ENCODE data around the gene DYNC1I2.

The DYNC1I2 gene

GRCh38 chr2:171687287-171688128, at the start of gene DYNC1I2:
DYNC1I2 (plus strand) TSS chr2:171687469; CDS start chr2:171690156, 2,687 bp downstream.
- DNase-seq (ENCODE audit: low spot score), result peak; percentile 85

DNA sequence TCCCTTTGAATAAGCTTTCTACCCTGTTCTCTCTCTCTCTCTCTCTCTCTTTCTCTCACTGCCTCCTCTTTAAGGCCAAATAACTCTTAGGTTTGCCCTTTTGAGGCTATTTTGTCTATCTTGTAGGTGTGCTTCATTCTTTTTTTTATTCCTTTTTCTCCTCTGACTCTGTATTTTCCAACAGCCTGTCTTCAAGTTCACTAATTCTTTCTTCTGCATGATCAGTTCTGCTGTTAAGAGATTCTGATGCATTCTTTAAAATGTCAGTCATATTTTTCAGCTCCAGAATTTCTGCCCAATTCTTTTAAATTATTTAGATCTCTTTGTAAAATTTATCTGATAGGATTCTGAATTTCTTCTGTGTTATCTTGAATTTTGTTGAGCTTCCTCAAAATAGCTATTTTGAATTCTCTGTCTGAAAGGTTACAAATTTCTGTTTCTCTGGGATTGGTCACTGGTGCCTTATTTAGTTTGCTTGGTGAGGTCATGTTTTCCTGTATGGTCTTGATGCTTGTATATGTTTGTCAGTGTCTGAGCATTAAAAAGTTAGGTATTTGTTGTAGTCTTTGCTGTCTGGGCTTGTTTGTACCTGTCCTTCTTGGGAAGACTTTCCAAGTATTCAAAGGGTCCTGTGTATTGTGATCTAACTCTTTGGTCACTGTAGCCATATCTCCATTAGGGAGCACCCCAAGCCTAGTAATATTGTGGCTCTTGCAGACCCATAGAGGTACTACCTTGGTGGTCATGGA, 35.4 kb upstream of the DYNC1I2 start:
- DNase-seq (ENCODE audit: low spot score), result no peak

- DNase-seq (ENCODE audit: low spot score), result no peak
Measured at GRCh38 chr2:171652416-171652785, 34.9 kb upstream of the DYNC1I2 start.

GRCh38 chr2:171655586-171655985, 31.7 kb upstream of the DYNC1I2 start:
- DNase-seq (ENCODE audit: low spot score), result no peak

GRCh38 chr2:171667041-171667440, 20.2 kb upstream of the DYNC1I2 start:
- no peak for DNase-seq (ENCODE audit: low spot score)

DNA sequence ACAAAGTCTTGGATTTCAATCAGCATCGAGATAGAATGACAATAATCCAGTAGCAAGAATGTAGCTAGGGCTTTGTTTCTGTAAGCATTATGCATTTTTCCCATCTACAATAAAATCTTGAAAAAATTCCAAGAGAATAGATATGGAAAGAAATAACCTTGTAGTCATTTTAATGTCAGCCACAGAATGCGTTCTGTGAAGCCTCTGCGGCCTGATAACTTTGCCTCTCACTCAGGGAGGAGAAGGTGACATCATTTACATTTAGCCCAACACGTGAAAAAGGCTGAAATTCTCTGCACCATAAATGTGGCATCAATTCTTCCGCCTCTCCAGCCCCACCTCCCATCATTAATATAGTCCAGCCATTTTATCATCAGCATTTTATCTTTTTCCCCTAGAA, 19.1 kb upstream of the DYNC1I2 start:
- DNase-seq (ENCODE audit: low spot score), result no peak

DNA sequence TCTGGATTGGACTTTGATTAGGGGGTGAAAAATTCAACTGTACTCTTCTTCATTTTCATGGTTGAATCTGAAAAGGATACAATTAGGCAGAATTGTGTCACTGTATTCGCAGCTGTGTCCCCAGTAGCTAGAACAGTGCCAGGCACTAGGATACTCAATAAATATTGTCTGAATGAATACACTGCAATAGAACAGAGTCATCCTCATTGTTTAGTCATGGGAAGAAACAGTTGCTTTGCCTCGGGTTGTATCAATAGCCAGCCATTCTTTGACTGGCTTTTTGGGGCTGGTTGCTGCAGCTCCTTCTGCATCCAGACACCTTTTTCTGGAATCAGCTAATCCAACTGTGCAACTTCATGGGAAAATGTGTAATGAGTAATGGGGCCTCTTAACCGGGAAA, 18.1 kb upstream of the DYNC1I2 start:
- DNase-seq (ENCODE audit: low spot score), result no peak

- no peak for DNase-seq (ENCODE audit: low spot score)
Measured at GRCh38 chr2:171670655-171671054, 16.6 kb upstream of the DYNC1I2 start.

DNA sequence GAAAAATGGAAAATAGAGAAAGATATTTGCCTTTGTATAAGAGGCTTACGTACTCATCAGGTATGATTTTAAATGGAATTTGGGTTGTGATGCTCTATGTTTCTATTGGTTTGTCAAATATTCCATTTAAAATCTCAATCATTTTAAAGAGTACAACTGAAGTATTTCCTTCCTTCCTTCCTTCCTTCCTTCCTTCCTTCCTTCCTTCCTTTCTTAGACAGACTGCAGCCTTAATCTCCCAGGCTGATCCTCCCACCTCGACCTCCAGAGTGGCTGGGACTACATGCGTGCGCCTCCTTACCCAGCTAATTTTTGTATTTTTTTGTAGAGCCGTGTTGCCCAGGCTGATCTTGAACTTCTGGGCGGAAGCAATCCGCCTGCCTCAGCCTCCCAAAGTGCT, 15.4 kb upstream of the DYNC1I2 start:
- no peak for DNase-seq (ENCODE audit: low spot score)

- no peak for DNase-seq (ENCODE audit: low spot score)
Measured at GRCh38 chr2:171673905-171674304, 13.4 kb upstream of the DYNC1I2 start.

DNA sequence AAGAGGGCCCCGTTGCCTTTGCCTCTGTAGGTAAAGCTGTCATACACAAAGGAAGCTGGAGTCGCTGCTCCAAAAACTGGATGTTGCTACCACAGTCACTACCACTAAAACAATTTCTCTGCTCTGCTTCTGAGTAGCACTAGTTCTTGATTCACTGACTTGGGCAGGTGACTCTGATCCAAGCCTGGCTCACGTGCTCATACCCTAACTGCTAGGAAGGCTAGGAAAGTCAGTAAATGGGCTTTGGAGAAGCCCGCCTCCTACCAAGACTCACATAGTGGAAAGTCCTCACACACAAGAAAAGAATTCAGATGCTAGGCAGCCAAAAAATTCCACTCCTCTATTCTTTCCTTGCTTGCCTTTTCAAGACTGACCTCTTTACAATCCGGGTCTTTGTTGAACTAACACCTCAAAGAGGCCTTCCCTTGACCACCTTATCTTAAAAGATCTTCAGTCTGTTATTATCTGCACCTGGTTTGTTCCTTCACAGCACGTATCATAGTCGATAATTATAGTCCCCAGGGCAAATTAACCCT, 11.4 kb upstream of the DYNC1I2 start:
- DNase-seq (ENCODE audit: low spot score), result no peak

- DNase-seq (ENCODE audit: low spot score), result no peak
Measured at GRCh38 chr2:171678619-171679018, 8.7 kb upstream of the DYNC1I2 start.

- peak; percentile 18 for DNase-seq (ENCODE audit: low spot score)
Measured at GRCh38 chr2:171688129-171688465, 828 bp downstream of the DYNC1I2 start.

DNA sequence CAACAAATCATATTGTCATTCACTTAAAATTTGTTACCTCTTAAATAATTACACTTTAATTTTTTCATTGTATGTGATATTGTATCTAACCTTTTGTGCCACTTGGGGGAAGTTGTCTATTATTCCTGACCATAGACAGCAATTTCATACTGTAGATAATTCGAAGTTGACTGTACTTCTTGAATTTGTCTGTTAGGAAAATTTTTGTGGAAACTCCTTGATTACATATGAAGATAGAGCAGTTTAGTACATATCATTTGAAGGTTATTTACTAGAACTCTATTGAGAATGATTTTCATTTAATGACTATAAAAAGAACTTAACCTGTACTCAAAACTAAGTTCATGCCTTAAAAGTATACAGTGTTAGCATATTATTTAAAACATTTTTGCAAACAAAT, 5.1 kb downstream of the DYNC1I2 start:
- no peak for DNase-seq (ENCODE audit: low spot score)

DNA sequence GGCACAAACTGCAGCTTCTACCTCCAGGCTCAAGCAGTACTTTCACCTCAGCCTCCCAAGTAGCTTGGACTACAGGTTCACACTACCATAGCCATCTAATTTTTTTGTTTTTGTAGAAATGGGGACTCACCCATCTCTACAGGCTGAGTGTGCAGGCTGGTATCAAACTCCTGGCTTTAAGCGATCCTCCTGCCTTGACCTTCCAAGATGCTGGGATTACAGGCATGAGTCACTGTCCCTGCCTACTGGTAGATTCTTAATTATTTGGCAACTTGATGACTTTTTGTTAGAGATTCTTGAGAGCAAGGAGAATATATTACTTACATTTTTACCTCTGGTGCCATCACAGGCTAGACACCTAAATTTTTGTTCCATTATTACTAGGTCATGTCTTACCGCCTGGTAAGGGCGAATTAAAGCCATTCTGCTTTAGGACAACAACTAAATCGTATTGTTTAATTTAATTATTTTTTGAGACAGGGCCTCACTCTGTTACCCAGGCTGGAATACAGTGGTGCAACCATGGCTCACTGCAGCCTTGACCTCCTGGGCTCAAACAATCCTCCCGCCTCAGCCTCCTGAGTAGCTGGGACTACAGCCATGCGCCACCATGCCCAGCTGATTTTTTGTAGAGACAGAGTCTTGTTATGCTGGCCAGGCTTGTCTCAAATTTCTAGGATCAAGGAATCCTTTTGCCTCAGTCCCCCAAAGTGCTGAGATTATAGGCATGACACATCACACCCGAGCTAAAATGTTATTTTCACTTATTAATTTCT, 15.7 kb downstream of the DYNC1I2 start:
- DNase-seq (ENCODE audit: low spot score), result no peak

GRCh38 chr2:171703574-171704347, 16.5 kb downstream of the DYNC1I2 start:
- DNase-seq (ENCODE audit: low spot score), result peak; percentile 12

GRCh38 chr2:171706152-171706803, 19.0 kb downstream of the DYNC1I2 start:
- no peak for DNase-seq (ENCODE audit: low spot score)

DNA sequence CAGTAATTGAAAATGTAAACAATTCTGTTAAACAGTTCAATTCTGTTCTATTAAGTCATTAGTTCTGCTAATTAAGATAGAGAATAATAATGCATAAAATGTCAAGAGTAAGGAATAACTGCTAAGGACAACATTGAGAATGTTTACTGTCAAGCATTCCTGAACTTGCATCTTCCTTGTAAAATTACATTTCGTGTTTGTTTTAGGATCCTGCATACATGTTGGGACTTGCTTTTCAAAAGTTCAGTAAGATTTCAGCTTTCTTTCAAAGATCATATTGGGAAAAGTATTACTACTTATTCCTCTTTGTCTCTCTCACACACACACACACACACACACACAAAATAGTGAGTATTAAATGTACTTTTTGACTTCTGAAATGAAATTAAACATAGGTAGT, 20.5 kb downstream of the DYNC1I2 start:
- DNase-seq (ENCODE audit: low spot score), result no peak

DNA sequence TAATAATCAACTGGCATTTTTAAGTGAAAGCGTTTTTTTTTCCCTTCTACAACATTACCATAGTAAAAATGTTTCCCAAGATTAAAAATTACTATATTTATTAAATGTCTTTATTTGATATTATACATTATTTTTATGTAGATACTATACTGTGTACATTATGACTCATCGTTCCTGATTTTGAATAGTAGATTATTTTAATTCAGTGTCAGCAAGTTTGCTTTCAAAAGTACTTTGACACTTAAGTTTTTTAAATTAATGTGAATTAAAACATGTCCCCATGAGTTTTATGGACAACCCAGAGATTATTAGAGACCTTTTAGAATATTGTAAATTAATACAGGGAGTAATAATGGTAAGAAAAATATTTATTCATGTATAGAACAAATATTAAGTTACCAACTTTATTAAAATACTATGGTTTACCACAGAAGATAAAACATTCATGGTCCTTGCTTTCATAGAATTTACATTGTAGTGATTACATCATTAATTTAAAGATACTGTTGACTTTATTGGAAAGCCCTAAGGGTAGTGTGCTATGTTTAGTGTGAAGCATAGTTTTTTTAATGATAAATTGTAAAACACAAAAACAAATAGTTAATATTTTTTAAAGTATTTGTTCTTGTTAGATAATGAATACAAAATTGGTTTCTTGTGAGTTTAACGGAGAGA, 21.9 kb downstream of the DYNC1I2 start:
- no peak for DNase-seq (ENCODE audit: low spot score)

DNA sequence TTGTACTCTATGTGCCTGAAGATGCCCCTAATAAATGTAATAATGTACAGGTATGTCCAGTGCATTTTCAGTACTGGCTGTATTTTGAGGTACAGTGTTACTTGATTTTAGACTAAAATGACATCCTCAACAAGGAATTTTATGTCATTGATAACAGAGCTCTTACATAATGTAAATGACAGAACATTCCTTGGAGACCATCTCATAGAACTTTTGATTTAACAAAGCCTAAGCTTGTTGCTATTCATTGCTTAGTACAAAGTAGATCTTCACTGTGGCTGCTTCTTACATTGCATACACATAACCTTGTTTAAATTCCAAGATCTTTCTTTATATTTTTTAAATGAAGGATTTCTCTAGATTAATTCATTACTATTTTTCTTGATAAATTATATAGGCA, 24.1 kb downstream of the DYNC1I2 start:
- DNase-seq (ENCODE audit: low spot score), result no peak

GRCh38 chr2:171712051-171712450, 24.8 kb downstream of the DYNC1I2 start:
- DNase-seq (ENCODE audit: low spot score), result peak; percentile 12

Data from AG08396 (cell line).